Activated CD4-positive, alpha-beta T cell treated with anti-CD3 and anti-CD28 coated beads, Interleukin-2, amount 10 ng/mL, durations not matched to agents 7 days and 5 days (primary cell): Measurements from ENCODE around the gene ELP2. TPM values are rescaled to one million over a fixed set of nuclear protein-coding genes. Genes with fewer than 3 reads are reported as not detected.
"Not testable (repeated sequence)": the region's sequence is repeated elsewhere in the genome, so short reads cannot be mapped to it uniquely, and the experiment has no call there.

Experiments
- CTCF ChIA-PET: fragments of 350-600 bp; sonication (Branson Sonifier 250); formaldehyde crosslinking; loops from one replicate; lab custom pipeline; 2021; ENCODE audit warnings: antibody characterized with exemption; lab: Charles Lee
- POLR2A ChIA-PET: fragments of 350-600 bp; sonication (Branson Sonifier 250); formaldehyde crosslinking; loops from one replicate; lab custom pipeline; 2021; ENCODE audit warnings: antibody characterized with exemption; lab: Charles Lee
- DNase-seq: peaks from one replicate; pipeline ENCODE4 v3.0.0-alpha.2; 2020
- H3K27ac Mint-ChIP-seq: one replicate; pipeline ENCODE4 v1.8.0; 2021; ENCODE audit warnings: mild to moderate bottlenecking, moderate library complexity, mixed read lengths
- H3K27me3 Mint-ChIP-seq: one replicate; pipeline ENCODE4 v1.8.0; 2021; ENCODE audit warnings: mixed read lengths
- H3K36me3 Mint-ChIP-seq: one replicate; pipeline ENCODE4 v1.8.0; 2021; ENCODE audit warnings: low read depth, mixed read lengths
- H3K4me1 Mint-ChIP-seq: one replicate; pipeline ENCODE4 v1.8.0; 2021; ENCODE audit warnings: mixed read lengths
- H3K4me3 Mint-ChIP-seq: one replicate; pipeline ENCODE4 v1.8.0; 2021; ENCODE audit warnings: mild to moderate bottlenecking, moderate library complexity, mixed read lengths
- H3K9me3 Mint-ChIP-seq: one replicate; pipeline ENCODE4 v1.8.0; 2021; ENCODE audit warnings: mixed read lengths
- total RNA-seq, 2 experiments: library from RNA; stranded (reverse); gene quantifications; one replicate each; pipeline ENCODE4 v1.2.3, GENCODE V29; 2021

Gene ELP2
- total RNA-seq, 2 experiments from 2014 or later: 63.3 to 72.8 TPM

DNA sequence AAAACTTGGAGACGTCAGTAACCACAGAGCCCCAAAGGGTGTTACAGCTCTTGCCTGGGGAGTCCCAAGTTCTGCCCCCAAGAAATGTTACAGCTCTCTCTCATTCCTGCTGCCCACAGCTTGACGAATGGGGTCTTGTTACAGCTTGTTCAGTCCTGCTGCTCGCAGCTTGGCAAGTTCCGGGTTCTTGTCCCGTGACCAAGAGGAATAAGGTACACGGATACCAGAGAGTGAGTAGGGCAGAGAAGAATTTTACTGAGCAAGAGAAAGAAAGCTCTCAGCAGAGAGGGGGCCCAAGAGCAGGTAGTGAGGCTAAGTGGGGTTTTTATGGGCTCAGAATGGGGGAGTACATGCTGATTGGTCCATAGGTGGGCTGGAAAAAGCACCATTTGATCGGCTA lies 27.8 kb upstream of the ELP2 start:
- Mint-ChIP-seq H3K4me3 (no peak overlapping the region), H3K9me3 (peaks cover 5% of the 10 kb centered on the region), H3K27me3 (peaks cover 8% of the 10 kb centered on the region), H3K36me3 (no peaks in the 10 kb centered on the region), H3K27ac (no peak overlapping the region), H3K4me1 (peaks cover 2% of the 10 kb centered on the region)
- no peak for DNase-seq
- CTCF ChIA-PET: no interaction called here
- POLR2A ChIA-PET: no interaction called here

DNA sequence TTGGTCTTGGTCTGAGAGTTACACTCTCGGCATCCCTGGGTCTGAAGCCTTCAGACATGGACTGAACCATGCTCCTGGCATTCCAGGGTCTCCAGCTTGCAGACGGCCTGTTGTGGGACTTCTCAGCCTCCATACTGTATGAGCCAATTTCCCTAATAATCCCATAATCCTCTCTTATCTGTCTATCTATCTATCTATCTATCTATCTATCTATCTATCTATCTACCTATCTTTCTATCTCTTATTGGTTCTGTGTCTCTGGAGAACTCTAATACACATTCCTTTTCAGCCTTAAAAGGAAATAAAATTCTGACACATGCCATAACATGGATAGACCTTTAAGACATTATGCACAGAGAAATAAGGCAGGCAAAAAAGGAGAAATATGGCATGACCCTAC lies 24.9 kb upstream of the ELP2 start:
- Mint-ChIP-seq H3K27me3 (peaks cover 6% of the 10 kb centered on the region), H3K9me3 (peaks cover 5% of the 10 kb centered on the region), H3K4me1 (peaks cover 2% of the 10 kb centered on the region), H3K27ac (no peak overlapping the region), H3K4me3 (no peak overlapping the region), H3K36me3 (peaks cover 2% of the 10 kb centered on the region)
- ChIA-PET POLR2A (no interaction called here), CTCF (interaction anchor here (1.1 kb wide), 1 partner anchor 9 kb away, joined by 5 read pairs; no protein-coding TSS in a partner anchor)
- DNase-seq: no peak

DNA sequence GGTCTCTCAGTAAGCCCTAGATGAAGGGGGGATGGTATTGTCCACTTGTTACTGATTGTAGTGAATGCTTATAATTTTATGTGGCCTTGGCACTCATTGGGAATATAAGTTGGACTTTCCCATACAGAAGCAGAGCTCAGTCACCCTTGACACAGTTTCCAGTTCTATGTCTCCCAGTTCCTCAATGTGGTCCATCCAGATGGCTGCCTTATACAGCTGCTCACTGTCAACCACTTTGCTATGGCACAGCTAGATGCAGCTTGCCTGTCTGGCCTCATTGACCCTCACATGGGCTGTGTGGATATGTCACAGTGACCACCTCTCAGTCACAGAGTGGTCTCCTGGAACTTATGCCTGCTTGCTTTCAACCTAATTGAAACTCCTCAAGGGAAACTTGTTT lies 22.2 kb upstream of the ELP2 start:
- H3K27me3 Mint-ChIP-seq: peaks cover 3% of the 10 kb centered on the region
- ChIA-PET POLR2A (no interaction called here), CTCF (interaction anchor here (0.6 to 0.7 kb wide), 2 partner anchors 10 to 11 kb away, joined by 3 read pairs; no protein-coding TSS in a partner anchor)
- peaks cover 2% of the 10 kb centered on the region for H3K4me1 Mint-ChIP-seq
- DNase-seq: no peak
- peaks cover 14% of the 10 kb centered on the region for H3K36me3 Mint-ChIP-seq
- peaks cover under 1% of the 10 kb centered on the region for H3K9me3 Mint-ChIP-seq
- H3K4me3 Mint-ChIP-seq: no peak overlapping the region
- H3K27ac Mint-ChIP-seq: no peak overlapping the region

- peaks cover 2% of the 10 kb centered on the region for H3K4me1 Mint-ChIP-seq
- no peak for DNase-seq
- no peaks in the 10 kb centered on the region for H3K27me3 Mint-ChIP-seq
- ChIA-PET CTCF (interaction anchor here (0.7 kb wide), 1 partner anchor 10 kb away, joined by 3 read pairs; no protein-coding TSS in a partner anchor), POLR2A (no interaction called here)
- no peaks in the 10 kb centered on the region for H3K9me3 Mint-ChIP-seq
- H3K27ac Mint-ChIP-seq: no peak overlapping the region
- H3K36me3 Mint-ChIP-seq: peaks cover 17% of the 10 kb centered on the region
- H3K4me3 Mint-ChIP-seq: no peak overlapping the region
Observed at GRCh38 chr18:36108196-36108595, 21.5 kb upstream of the ELP2 start.

DNA sequence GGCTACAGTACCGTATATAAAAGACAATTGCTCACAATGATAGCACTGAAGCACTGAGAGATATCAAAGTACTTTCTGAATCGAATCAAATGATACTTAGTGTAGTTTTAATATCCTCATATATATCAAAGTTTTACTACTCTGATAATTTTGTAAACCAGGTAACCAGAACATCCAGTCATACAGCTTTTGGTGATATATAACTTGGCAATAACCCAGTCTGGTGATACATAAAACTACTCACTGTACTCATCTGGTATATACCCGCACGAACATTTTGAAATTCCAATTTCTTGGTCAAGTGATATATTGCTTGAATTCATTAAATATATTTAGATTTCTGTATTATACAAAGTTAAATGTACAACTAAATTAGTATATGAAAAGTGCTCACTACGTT lies 21.1 kb upstream of the ELP2 start:
- H3K27me3 Mint-ChIP-seq: no peaks in the 10 kb centered on the region
- no peak overlapping the region for H3K27ac Mint-ChIP-seq
- ChIA-PET CTCF (no interaction called here), POLR2A (no interaction called here)
- no peaks in the 10 kb centered on the region for H3K9me3 Mint-ChIP-seq
- peaks cover 18% of the 10 kb centered on the region for H3K36me3 Mint-ChIP-seq
- H3K4me1 Mint-ChIP-seq: no peaks in the 10 kb centered on the region
- no peak for DNase-seq
- H3K4me3 Mint-ChIP-seq: no peak overlapping the region

- Mint-ChIP-seq H3K9me3 (no peaks in the 10 kb centered on the region), H3K27ac (no peak overlapping the region), H3K27me3 (no peaks in the 10 kb centered on the region), H3K4me3 (no peak overlapping the region), H3K36me3 (peaks cover 24% of the 10 kb centered on the region), H3K4me1 (no peaks in the 10 kb centered on the region)
- ChIA-PET CTCF (no interaction called here), POLR2A (no interaction called here)
- DNase-seq: no peak
Observed at GRCh38 chr18:36109737-36110136, 20.0 kb upstream of the ELP2 start.

GRCh38 chr18:36112302-36112701 lies 17.4 kb upstream of the ELP2 start:
- Mint-ChIP-seq H3K27me3 (no peaks in the 10 kb centered on the region), H3K4me3 (no peak overlapping the region), H3K4me1 (no peaks in the 10 kb centered on the region), H3K9me3 (no peaks in the 10 kb centered on the region), H3K27ac (no peak overlapping the region), H3K36me3 (peaks cover 28% of the 10 kb centered on the region)
- DNase-seq: no peak
- POLR2A ChIA-PET: no interaction called here
- CTCF ChIA-PET: no interaction called here

GRCh38 chr18:36114251-36114650 lies 15.4 kb upstream of the ELP2 start:
- H3K9me3 Mint-ChIP-seq: no peaks in the 10 kb centered on the region
- no peaks in the 10 kb centered on the region for H3K27me3 Mint-ChIP-seq
- CTCF ChIA-PET: no interaction called here
- peaks cover 29% of the 10 kb centered on the region for H3K36me3 Mint-ChIP-seq
- POLR2A ChIA-PET: no interaction called here
- no peak overlapping the region for H3K27ac Mint-ChIP-seq
- no peak for DNase-seq
- no peaks in the 10 kb centered on the region for H3K4me1 Mint-ChIP-seq
- H3K4me3 Mint-ChIP-seq: no peak overlapping the region

- CTCF ChIA-PET: interaction anchor here (0.6 kb wide), 1 partner anchor 263 kb away, joined by 3 read pairs; no protein-coding TSS in a partner anchor
- peaks cover 29% of the 10 kb centered on the region for H3K36me3 Mint-ChIP-seq
- no peak for DNase-seq
Observed at GRCh38 chr18:36114738-36115137, 15.0 kb upstream of the ELP2 start.

DNA sequence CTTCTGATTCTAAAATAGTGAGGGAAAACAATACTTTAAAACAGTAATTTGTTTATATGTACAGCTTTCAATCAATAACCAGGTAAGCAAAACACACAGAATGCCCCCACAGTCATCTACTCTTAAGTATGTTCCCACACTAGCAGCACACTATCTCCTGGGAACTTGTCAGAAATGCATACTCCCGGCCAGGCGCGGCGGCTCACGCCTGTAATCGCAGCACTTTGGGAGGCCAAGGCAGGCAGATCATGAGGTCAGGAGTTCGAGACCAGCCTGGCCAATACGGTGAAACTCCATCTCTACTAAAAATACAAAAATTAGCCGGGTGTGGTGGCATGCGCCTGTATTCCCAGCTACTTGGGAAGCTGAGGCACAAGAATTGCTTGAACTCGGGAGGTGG lies 12.9 kb upstream of the ELP2 start:
- H3K9me3 Mint-ChIP-seq, H3K27ac Mint-ChIP-seq, H3K27me3 Mint-ChIP-seq, H3K4me3 Mint-ChIP-seq, H3K4me1 Mint-ChIP-seq, DNase-seq, POLR2A ChIA-PET: not testable (repeated sequence)
- H3K36me3 Mint-ChIP-seq: peaks cover 25% of the 10 kb centered on the region
- CTCF ChIA-PET: interaction anchor here (1.2 to 1.4 kb wide), 2 partner anchors 10 to 12 kb away, joined by 3 to 4 read pairs; partner anchors contain the start of gene SLC39A6

More at GRCh38 chr18:36114738-36115137, 15.0 kb upstream of the ELP2 start:
- Mint-ChIP-seq H3K27me3 (no peaks in the 10 kb centered on the region), H3K27ac (no peak overlapping the region), H3K9me3 (no peaks in the 10 kb centered on the region), H3K4me1 (no peaks in the 10 kb centered on the region), H3K4me3 (no peak overlapping the region)
- POLR2A ChIA-PET: no interaction called here

DNA sequence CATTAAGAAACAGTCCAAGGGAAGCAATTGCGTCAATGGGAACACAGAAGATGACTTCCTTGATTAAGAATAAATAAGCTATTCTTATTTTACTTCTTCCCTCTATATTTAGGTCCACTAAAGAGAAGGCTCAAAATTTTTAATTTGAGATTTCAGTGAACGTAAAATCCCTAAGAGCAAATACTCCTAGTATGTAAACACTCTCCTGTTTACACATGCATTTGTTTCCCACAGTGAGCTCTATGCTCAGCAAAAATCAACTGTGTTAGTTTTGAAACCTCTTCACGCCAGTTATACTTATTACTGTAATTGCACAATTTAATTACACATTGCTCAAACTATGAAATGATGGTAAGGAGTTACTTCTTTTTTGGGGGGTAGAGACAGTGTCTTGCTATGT lies 9.4 kb upstream of the ELP2 start:
- Mint-ChIP-seq H3K27ac (no peak overlapping the region), H3K27me3 (no peaks in the 10 kb centered on the region), H3K9me3 (no peaks in the 10 kb centered on the region), H3K36me3 (peaks cover 30% of the 10 kb centered on the region), H3K4me1 (peaks cover 8% of the 10 kb centered on the region), H3K4me3 (no peak overlapping the region)
- ChIA-PET POLR2A (no interaction called here), CTCF (interaction anchor here (1.0 to 2.7 kb wide), 2 partner anchors 9 to 20 kb away, joined by 3 to 12 read pairs; partner anchors contain the start of genes ELP2 and SLC39A6)
- DNase-seq: no peak

GRCh38 chr18:36124841-36125240 lies 4.9 kb upstream of the ELP2 start:
- DNase-seq: no peak
- CTCF ChIA-PET: interaction anchor here (0.6 kb wide), 1 partner anchor 36 kb away, joined by 4 read pairs; no protein-coding TSS in a partner anchor
- Mint-ChIP-seq H3K4me3 (no peak overlapping the region), H3K9me3 (no peaks in the 10 kb centered on the region), H3K27ac (no peak overlapping the region), H3K4me1 (peaks cover 35% of the 10 kb centered on the region), H3K27me3 (no peaks in the 10 kb centered on the region), H3K36me3 (peaks cover 32% of the 10 kb centered on the region)
- POLR2A ChIA-PET: no interaction called here

- no peak for DNase-seq
- H3K27ac Mint-ChIP-seq: no peak overlapping the region
- peaks cover 48% of the 10 kb centered on the region for H3K4me1 Mint-ChIP-seq
- no peak overlapping the region for H3K4me3 Mint-ChIP-seq
- H3K9me3 Mint-ChIP-seq: no peaks in the 10 kb centered on the region
- CTCF ChIA-PET: interaction anchor here (1.2 to 1.5 kb wide), 2 partner anchors 10 to 13 kb away, joined by 3 read pairs; no protein-coding TSS in a partner anchor
- peaks cover 32% of the 10 kb centered on the region for H3K36me3 Mint-ChIP-seq
- no peaks in the 10 kb centered on the region for H3K27me3 Mint-ChIP-seq
- POLR2A ChIA-PET: no interaction called here
Observed at GRCh38 chr18:36126668-36127067, 3.0 kb upstream of the ELP2 start.
